Lower leg skin (tissue), 4 donors: Measurements from ENCODE around the gene CLECL1. TPM values are rescaled to one million over a fixed set of nuclear protein-coding genes. Genes with fewer than 3 reads are reported as not detected.
"Not testable (repeated sequence)": the region's sequence is repeated elsewhere in the genome, so short reads cannot be mapped to it uniquely, and the experiment has no call there.

Experiments used
- DNase-seq, 2 donors: peaks; one replicate each; pipeline ENCODE4 v3.0.0-alpha.2; 2019; ENCODE audit warnings: low spot score in 2 of 2
- H3K4me3 ChIP-seq: fragments of 200-600 bp; sonication (generic); 2 replicates; pipeline ENCODE4 v1.5.1; 2017; ENCODE audit warnings: mild to moderate bottlenecking, low read depth; ENCODE audit not compliant: poor library complexity, severe bottlenecking
- POLR2A ChIP-seq, 2 donors: fragments of 450-650 bp; IDR thresholded peaks; one replicate each; pipeline ENCODE4 v1.6.1; 2016 to 2017; ENCODE audit warnings: antibody characterized with exemption in 2 of 2, mild to moderate bottlenecking in 1 of 2, moderate library complexity in 1 of 2
- WGBS, 2 donors: methylation state at CpG; one replicate each; pipeline ENCODE4 v1.1.5; 2018; 5-methylcytosine and 5-hydroxymethylcytosine counted together
- intact Hi-C: fragments of 100-400 bp; cut with DNase I; formaldehyde crosslinking; loops from one replicate; pipeline ENCODE4 v1.15.0; 2023; ENCODE audit warnings: low total_unique reads
- total RNA-seq, 4 donors: library from RNA; depleted of rRNA; stranded (reverse); fragments of >200 nt; gene quantifications; one replicate each; pipeline ENCODE4 v1.1.0, GENCODE V29; 2016
- TF ChIP-seq, protein P1 (sequence below), 3 donors: fragments of 450-650 bp; IDR thresholded peaks; one replicate each; pipeline ENCODE4 v1.5.1; 2016; ENCODE audit warnings: antibody characterized with exemption in 3 of 3, mild to moderate bottlenecking in 3 of 3, moderate library complexity in 2 of 3

CLECL1 gene
- total RNA-seq, 4 donors from 2014 or later: not detected

GRCh38 chr12:9699269-9699897, 33.5 kb downstream of the CLECL1 start:
- intact Hi-C loops: no loop called here
- no peak overlapping the region for H3K4me3 ChIP-seq

GRCh38 chr12:9698681-9699080, 34.2 kb downstream of the CLECL1 start:
- H3K4me3 ChIP-seq: no peak overlapping the region
- WGBS, 2 donors: 67 to 92% methylated on average over 2 of the region's 2 CpGs
- intact Hi-C loops: no loop called here
- DNase-seq: no peak
- TF ChIP-seq, protein P1, sequence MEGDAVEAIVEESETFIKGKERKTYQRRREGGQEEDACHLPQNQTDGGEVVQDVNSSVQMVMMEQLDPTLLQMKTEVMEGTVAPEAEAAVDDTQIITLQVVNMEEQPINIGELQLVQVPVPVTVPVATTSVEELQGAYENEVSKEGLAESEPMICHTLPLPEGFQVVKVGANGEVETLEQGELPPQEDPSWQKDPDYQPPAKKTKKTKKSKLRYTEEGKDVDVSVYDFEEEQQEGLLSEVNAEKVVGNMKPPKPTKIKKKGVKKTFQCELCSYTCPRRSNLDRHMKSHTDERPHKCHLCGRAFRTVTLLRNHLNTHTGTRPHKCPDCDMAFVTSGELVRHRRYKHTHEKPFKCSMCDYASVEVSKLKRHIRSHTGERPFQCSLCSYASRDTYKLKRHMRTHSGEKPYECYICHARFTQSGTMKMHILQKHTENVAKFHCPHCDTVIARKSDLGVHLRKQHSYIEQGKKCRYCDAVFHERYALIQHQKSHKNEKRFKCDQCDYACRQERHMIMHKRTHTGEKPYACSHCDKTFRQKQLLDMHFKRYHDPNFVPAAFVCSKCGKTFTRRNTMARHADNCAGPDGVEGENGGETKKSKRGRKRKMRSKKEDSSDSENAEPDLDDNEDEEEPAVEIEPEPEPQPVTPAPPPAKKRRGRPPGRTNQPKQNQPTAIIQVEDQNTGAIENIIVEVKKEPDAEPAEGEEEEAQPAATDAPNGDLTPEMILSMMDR (IDR thresholded peaks at IDR 0.05): no peak
- no peak for TF ChIP-seq POLR2A (IDR thresholded peaks at IDR 0.05)

More at GRCh38 chr12:9699269-9699897, 33.5 kb downstream of the CLECL1 start:
- 71 to 83% methylated on average over 1 of the region's 1 CpG for WGBS, 2 donors
- TF ChIP-seq, protein P1 (IDR thresholded peaks at IDR 0.05): no peak
- TF ChIP-seq POLR2A (IDR thresholded peaks at IDR 0.05): no peak
- no peak for DNase-seq

DNA sequence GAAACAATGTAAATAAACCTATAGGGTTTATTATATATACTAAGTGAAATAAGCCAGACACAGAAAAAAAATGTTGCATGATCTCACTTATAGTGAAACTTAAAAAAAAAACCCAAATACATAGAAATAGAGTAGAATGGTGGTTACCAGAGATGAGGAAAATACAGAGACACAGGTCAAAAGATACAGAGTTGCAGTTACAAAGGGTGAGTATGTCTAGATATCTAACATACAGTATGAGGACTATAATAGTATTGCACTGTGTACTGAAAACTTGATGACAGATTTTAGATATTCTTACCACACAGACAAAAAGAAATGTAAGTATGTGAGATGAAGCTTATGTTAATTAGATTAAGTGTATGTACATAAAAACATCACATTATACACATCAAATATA, 35.3 kb downstream of the CLECL1 start:
- TF ChIP-seq, protein P1 (IDR thresholded peaks at IDR 0.05): no peak
- no peak for TF ChIP-seq POLR2A (IDR thresholded peaks at IDR 0.05)

GRCh38 chr12:9695661-9696060, 37.2 kb downstream of the CLECL1 start:
- 96 to 98% methylated on average over 3 of the region's 3 CpGs for WGBS, 2 donors
- intact Hi-C loops: not testable (repeated sequence)

More for the DNA sequence above, 35.3 kb downstream of the CLECL1 start:
- intact Hi-C loops: no loop called here
- no peak overlapping the region for H3K4me3 ChIP-seq
- no peak for DNase-seq

GRCh38 chr12:9695150-9695549, 37.7 kb downstream of the CLECL1 start:
- 96% methylated on average over 9 of the region's 9 CpGs for WGBS, 2 donors
- H3K4me3 ChIP-seq, DNase-seq, intact Hi-C loops: not testable (repeated sequence)

More at GRCh38 chr12:9695661-9696060, 37.2 kb downstream of the CLECL1 start:
- not testable (repeated sequence) for H3K4me3 ChIP-seq, DNase-seq

DNA sequence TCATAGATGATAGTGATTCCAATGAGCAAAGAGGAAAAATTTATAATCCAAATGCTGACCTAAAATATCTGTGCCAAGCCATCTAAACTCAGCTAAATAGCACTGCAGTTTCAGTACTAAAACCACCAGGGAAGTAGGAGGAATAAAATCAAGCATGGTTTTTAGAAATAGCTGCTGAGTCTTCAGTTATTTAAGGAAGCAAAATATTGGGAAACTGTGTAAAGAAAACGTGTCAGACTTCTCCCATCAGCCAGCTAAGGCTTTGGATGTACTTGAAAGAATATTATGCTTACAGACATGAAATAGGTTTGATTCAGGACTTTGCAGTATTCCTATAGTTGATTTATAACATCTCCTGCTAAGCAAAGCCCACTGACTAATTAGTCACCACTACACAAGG, 38.7 kb downstream of the CLECL1 start:
- intact Hi-C loops: no loop called here
- no peak for DNase-seq
- no peak overlapping the region for H3K4me3 ChIP-seq
- 53 to 56% methylated on average over 1 of the region's 1 CpG for WGBS, 2 donors
- TF ChIP-seq, protein P1 (IDR thresholded peaks at IDR 0.05): no peak
- TF ChIP-seq POLR2A (IDR thresholded peaks at IDR 0.05): no peak

DNA sequence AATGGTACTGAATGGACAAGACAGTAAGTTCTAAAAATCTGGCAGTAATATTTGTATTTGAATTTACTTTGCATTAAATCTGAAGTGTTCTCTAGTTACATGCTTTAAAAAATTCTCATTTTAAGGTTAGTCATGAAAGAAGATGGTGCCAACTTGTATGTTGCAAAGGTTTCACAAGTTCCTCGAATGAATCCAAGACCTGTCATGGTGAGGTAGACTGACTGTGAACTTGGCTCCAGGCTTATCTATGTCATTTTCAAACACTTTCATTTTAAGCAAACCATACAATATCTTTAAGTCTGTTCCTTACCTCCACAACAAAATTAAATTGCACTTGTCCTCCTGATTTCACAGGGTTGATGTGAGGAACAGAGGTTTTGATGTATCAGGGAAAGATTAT, 40.0 kb downstream of the CLECL1 start:
- no peak for DNase-seq
- 88 to 90% methylated on average over 1 of the region's 1 CpG for WGBS, 2 donors
- TF ChIP-seq, protein P1 (IDR thresholded peaks at IDR 0.05): no peak
- TF ChIP-seq POLR2A (IDR thresholded peaks at IDR 0.05): no peak
- intact Hi-C loops: no loop called here
- no peak overlapping the region for H3K4me3 ChIP-seq
